Esophagus muscularis mucosa (tissue), 4 donors: ENCODE data around the gene KCTD1. TPM values are rescaled to one million over a fixed set of nuclear protein-coding genes. Genes with fewer than 3 reads are reported as not detected.

Source experiments
- DNase-seq: peaks from one replicate; pipeline ENCODE4 v3.0.0-alpha.2; 2017; ENCODE audit errors: extremely low spot score
- H3K27ac ChIP-seq, 4 donors: fragments of 200-600 bp; sonication (generic); replicated peaks in 1 of 4; 1 replicate in 3 of 4; 2 replicates in 1 of 4; pipeline ENCODE4 v1.5.1; 2016 to 2019; ENCODE audit warnings: mild to moderate bottlenecking in 1 of 4
- H3K27me3 ChIP-seq, 4 donors: fragments of 200-600 bp; sonication (generic); one replicate each; pipeline versions ENCODE4 v1.5.1 to v1.6.0; 2016 to 2019
- H3K36me3 ChIP-seq, 4 donors: fragments of 200-600 bp; sonication (generic); one replicate each; pipeline ENCODE4 v1.5.1; 2016 to 2019
- H3K4me1 ChIP-seq, 4 donors: fragments of 200-600 bp; sonication (generic); one replicate each; pipeline ENCODE4 v1.5.1; 2016 to 2019
- H3K4me3 ChIP-seq, 4 donors: fragments of 200-600 bp; sonication (generic); 1 replicate in 2 of 4; 2 replicates in 2 of 4; pipeline ENCODE4 v1.5.1; 2016 to 2019; ENCODE audit warnings: mild to moderate bottlenecking in 4 of 4, moderate library complexity in 1 of 4
- H3K9me3 ChIP-seq, 4 donors: fragments of 200-600 bp; sonication (generic); 1 replicate in 3 of 4; 2 replicates in 1 of 4; pipeline ENCODE4 v1.5.1; 2016 to 2019
- EP300 ChIP-seq: sonication (generic); formaldehyde crosslinking; IDR thresholded peaks from one replicate; pipeline ENCODE4 v1.6.1; 2017; ENCODE audit warnings: antibody characterized with exemption
- POLR2A ChIP-seq: fragments of 450-650 bp; IDR thresholded peaks from one replicate; pipeline ENCODE4 v1.6.1; 2017; ENCODE audit warnings: antibody characterized with exemption, moderate library complexity, mild to moderate bottlenecking, low read depth
- POLR2AphosphoS5 ChIP-seq, 2 donors: sonication (generic); formaldehyde crosslinking; IDR thresholded peaks; one replicate each; pipeline ENCODE4 v1.6.1; 2017; ENCODE audit warnings: antibody characterized with exemption in 2 of 2
- WGBS: methylation state at CpG from one replicate; pipeline ENCODE4 v1.1.5; 2018; 5-methylcytosine and 5-hydroxymethylcytosine counted together
- intact Hi-C: fragments of 100-400 bp; cut with DNase I; formaldehyde crosslinking; loops from one replicate; pipeline ENCODE4 v1.15.1; 2023
- total RNA-seq, 4 donors: library from RNA; depleted of rRNA; stranded (reverse); fragments of >200 nt; gene quantifications; one replicate each; pipeline versions ENCODE4 v1.1.0 to v1.2.1, GENCODE V29; 2016
- TF ChIP-seq, protein P1 (sequence below), 3 experiments: fragments of 200-600 bp in 2 of 3; fragments of 450-650 bp in 1 of 3; sonication (generic) in 2 of 3; IDR thresholded peaks; one replicate each; pipeline ENCODE4 v1.5.1; 2017 to 2019; ENCODE audit warnings: antibody characterized with exemption in 3 of 3, mild to moderate bottlenecking in 2 of 3, moderate library complexity in 1 of 3

KCTD1 gene
- total RNA-seq, 4 donors from 2014 or later = 7.1 to 17.6 (median 12.7) TPM

DNA sequence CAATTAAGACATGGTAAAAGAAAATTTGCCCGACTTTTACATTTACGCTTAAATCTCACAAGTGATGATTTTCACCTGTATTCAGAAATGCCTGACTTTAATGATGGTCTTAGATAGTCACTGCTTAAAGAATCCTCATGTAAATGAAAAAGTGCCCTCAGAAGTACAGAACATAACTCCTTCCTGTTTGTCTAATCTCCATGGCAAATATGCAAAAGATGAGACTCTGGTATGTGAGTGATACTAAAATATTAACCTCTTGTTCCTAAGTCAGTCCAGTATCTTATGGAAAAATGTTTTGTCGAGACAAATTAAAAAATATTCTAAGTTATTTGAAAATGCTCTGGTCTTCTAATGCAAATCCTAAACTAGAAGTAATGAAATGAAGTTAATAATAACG, 29.2 kb downstream of the KCTD1 start:
- DNase-seq = no peak
- Histone ChIP-seq H3K36me3 (no peaks in the 10 kb centered on the region), H3K27me3 (no peaks in the 10 kb centered on the region), H3K4me3 (no peak overlapping the region), H3K9me3 (no peaks in the 10 kb centered on the region), H3K4me1 (peaks cover 0 to 12% (median 7%) of the 10 kb centered on the region in 4 donors), H3K27ac (no peak overlapping the region)
- TF ChIP-seq POLR2AphosphoS5 (IDR thresholded peaks at IDR 0.05) (no peak), POLR2A (no peak), EP300 (no peak)
- TF ChIP-seq, protein P1, sequence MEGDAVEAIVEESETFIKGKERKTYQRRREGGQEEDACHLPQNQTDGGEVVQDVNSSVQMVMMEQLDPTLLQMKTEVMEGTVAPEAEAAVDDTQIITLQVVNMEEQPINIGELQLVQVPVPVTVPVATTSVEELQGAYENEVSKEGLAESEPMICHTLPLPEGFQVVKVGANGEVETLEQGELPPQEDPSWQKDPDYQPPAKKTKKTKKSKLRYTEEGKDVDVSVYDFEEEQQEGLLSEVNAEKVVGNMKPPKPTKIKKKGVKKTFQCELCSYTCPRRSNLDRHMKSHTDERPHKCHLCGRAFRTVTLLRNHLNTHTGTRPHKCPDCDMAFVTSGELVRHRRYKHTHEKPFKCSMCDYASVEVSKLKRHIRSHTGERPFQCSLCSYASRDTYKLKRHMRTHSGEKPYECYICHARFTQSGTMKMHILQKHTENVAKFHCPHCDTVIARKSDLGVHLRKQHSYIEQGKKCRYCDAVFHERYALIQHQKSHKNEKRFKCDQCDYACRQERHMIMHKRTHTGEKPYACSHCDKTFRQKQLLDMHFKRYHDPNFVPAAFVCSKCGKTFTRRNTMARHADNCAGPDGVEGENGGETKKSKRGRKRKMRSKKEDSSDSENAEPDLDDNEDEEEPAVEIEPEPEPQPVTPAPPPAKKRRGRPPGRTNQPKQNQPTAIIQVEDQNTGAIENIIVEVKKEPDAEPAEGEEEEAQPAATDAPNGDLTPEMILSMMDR (IDR thresholded peaks at IDR 0.05) = no peak
- 93% methylated on average over 4 of the region's 4 CpGs for WGBS
- intact Hi-C loops = no loop called here

DNA sequence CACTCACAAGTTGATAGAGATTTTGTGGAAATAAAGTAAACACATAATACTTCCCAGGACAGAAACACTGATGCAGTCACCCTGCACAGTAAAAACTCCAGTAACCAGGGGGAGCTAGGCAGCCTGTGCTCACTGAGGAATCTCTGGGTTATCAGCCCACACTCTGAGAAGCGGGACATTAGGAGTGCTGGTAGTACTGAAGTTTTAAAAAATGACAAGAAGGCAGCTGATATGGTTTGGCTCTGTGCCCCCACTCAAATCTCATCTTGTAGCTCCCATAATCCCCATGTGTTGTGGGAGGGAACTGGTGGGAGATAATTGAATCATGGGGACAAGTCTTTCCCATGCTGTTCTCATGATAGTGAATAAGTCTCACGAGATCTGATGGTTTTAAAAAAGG, 31.4 kb downstream of the KCTD1 start:
- TF ChIP-seq EP300 (no peak), POLR2A (no peak), POLR2AphosphoS5 (IDR thresholded peaks at IDR 0.05) (no peak)
- TF ChIP-seq, protein P1 (IDR thresholded peaks at IDR 0.05) = no peak
- no peaks in the 10 kb centered on the region for H3K27me3 ChIP-seq
- 90% methylated on average over 2 of the region's 2 CpGs for WGBS
- no peak overlapping the region for H3K4me3 ChIP-seq
- no peaks in the 10 kb centered on the region for H3K36me3 ChIP-seq
- H3K4me1 ChIP-seq = peaks cover 0 to 12% (median 8%) of the 10 kb centered on the region in 4 donors
- no peaks in the 10 kb centered on the region for H3K9me3 ChIP-seq
- intact Hi-C loops = no loop called here
- DNase-seq = peak; percentile 62
- H3K27ac ChIP-seq = no peak overlapping the region

DNA sequence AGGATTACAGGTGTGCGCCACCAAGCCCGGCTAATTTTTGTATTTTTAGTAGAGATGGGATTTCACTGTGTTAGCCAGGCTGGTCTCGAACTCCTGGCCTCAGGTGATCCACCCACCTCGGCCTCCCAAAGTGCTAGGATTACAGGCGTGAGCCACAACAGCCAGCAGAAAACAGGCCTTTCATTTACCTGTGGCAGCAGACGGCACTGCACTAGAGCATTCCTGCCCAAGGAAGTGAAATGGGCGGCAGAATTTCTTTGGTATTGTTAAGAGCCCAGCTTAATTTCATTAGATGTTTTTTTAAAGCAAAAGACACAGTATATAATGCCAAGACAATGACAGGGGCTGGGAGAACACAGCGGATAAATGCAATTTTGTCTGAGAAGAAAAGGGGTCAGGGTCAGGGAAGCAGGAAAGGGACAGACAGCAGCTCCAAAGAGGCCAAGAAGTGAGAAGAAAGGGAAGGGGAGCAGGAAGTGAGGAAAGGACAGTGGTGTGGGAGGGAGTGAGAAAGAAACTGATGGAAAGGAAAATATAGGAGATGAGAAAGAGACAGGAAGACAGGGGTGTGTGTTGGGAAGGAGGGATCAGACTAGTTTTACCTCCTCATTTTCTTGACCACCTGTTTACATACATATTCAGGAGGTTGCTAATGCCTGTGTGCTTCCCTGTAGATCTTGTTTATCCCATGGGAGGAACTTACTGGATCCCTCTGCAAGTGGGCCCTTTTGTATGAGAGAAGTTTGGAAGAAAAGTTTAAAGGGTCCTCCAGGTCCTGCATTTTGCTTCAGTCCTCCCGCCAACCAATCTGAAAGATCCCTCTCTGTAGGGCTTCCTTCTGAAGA, 32.5 kb downstream of the KCTD1 start:
- 94% methylated on average over 9 of the region's 9 CpGs for WGBS
- DNase-seq = peak; percentile 39
- H3K4me1 ChIP-seq = peaks cover 6 to 23% (median 14%) of the 10 kb centered on the region in 4 donors
- no peak overlapping the region for H3K27ac ChIP-seq
- no peaks in the 10 kb centered on the region for H3K36me3 ChIP-seq
- H3K4me3 ChIP-seq = no peak overlapping the region
- no peaks in the 10 kb centered on the region for H3K9me3 ChIP-seq
- intact Hi-C loops = no loop called here
- TF ChIP-seq POLR2A (no peak), EP300 (no peak), POLR2AphosphoS5 (IDR thresholded peaks at IDR 0.05) (no peak)
- TF ChIP-seq, protein P1 (IDR thresholded peaks at IDR 0.05) = no peak
- H3K27me3 ChIP-seq = no peaks in the 10 kb centered on the region

DNA sequence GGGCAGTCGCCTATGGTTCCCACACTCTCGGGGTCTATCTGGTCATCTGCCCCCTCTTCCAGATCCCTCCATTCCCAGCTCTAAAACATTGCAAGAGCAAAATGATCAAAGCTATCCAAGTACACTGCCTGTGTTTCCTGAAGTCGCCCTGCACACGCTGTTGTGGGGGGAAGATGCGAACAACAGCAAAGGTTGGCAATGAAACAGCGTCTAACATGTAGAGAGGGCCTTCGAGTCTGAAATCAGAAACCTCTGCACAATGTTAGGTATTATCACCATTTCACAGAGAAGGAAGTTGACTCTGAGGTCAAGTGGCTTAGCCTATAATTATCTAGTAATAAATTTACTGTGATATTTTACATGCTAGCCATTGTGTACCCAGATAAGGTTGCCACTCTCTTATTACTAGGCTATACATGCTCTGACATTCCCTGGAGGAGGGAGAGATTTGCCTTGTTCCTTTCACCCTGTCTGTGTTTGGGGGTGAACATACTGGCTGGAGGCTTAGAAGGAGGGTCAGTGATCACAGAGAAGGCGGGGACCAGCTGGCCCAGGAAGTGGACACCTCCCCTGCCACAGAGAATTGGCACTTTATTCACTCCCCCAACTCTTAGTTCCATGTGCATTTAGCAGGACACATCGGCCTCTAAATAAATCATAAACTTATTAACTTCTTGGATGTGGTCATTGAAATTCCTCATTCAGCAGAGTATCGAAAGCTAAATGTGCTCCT, 36.8 kb downstream of the KCTD1 start:
- intact Hi-C loops = no loop called here
- H3K4me3 ChIP-seq = no peak overlapping the region
- H3K4me1 ChIP-seq = peaks cover 12 to 27% (median 21%) of the 10 kb centered on the region in 4 donors
- H3K36me3 ChIP-seq = no peaks in the 10 kb centered on the region
- DNase-seq = no peak
- 76% methylated on average over 10 of the region's 10 CpGs for WGBS
- no peak overlapping the region for H3K27ac ChIP-seq
- TF ChIP-seq EP300 (no peak), POLR2A (no peak), POLR2AphosphoS5 (IDR thresholded peaks at IDR 0.05) (no peak)
- TF ChIP-seq, protein P1 (IDR thresholded peaks at IDR 0.05) = no peak
- no peaks in the 10 kb centered on the region for H3K27me3 ChIP-seq
- H3K9me3 ChIP-seq = no peaks in the 10 kb centered on the region
